GM18526 (cell line): ENCODE measurements around the gene OR51B4.

Source experiments
- POLR2A ChIP-seq: IDR thresholded peaks from 3 replicates; pipeline ENCODE4 v1.6.1; 2011; ENCODE audit not compliant: insufficient read length; ENCODE audit errors: extremely low read depth

Gene OR51B4

DNA sequence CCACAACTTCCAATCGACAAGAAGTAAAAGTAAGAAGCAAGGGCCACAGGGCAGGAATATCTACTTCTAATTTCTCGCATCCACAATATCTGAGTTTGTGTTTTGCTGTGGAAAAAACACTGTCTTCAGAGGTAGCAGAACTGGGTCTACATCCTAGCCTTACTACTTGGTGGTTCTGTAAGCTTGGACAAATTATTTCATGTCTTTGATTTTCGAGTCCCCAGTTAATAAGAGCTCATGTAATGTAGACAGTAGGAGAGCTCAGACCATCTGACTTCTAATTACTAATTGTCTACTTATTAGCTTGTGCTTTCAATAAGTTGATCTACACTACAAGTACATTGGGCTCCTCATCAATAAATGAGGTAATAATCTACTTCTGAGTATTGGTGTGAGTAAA is 18.7 kb downstream of the OR51B4 start:
- TF ChIP-seq POLR2A, result no peak

GRCh38 chr11:5282628-5283027 is 19.1 kb downstream of the OR51B4 start:
- no peak for TF ChIP-seq POLR2A

GRCh38 chr11:5281596-5281995 is 20.1 kb downstream of the OR51B4 start:
- TF ChIP-seq POLR2A, result no peak

GRCh38 chr11:5280582-5281102 is 21.1 kb downstream of the OR51B4 start:
- TF ChIP-seq POLR2A, result no peak

DNA sequence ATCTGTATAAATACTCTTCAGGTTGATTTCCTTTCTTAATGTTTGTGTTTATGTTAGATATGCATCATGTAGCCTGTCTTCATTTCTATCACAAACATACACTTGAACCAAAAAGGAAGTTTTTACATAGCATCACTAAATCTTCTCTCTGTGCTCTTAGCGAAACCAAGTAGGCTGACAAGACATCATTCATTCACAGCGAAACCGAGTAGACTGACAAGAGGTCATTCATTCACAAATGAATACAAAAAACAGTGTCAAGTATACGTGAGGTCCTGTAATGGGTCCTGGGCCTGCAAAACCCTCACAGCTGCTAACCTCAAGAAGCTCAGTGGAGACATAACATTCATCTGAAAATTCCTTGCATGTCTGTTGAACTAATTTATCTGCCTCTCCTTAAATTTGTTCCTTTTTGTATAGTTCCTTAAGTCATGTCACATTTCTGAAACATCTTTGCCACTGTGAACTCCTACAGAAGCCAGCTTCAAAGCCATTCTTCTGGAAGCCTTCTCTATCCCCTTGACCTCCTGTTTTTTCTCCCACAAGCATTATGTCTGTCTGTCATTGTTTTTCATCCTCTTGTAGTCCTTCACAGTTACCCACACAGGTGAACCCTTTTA is 22.2 kb downstream of the OR51B4 start:
- no peak for TF ChIP-seq POLR2A

GRCh38 chr11:5277807-5278382 is 23.9 kb downstream of the OR51B4 start:
- no peak for TF ChIP-seq POLR2A

- no peak for TF ChIP-seq POLR2A
These were observed 25.0 kb downstream of the OR51B4 start for GRCh38 chr11:5276697-5277096.

- TF ChIP-seq POLR2A, result no peak
These were observed 26.2 kb downstream of the OR51B4 start for GRCh38 chr11:5275369-5276110.

- no peak for TF ChIP-seq POLR2A
These were observed 27.4 kb downstream of the OR51B4 start for GRCh38 chr11:5274395-5274794.

DNA sequence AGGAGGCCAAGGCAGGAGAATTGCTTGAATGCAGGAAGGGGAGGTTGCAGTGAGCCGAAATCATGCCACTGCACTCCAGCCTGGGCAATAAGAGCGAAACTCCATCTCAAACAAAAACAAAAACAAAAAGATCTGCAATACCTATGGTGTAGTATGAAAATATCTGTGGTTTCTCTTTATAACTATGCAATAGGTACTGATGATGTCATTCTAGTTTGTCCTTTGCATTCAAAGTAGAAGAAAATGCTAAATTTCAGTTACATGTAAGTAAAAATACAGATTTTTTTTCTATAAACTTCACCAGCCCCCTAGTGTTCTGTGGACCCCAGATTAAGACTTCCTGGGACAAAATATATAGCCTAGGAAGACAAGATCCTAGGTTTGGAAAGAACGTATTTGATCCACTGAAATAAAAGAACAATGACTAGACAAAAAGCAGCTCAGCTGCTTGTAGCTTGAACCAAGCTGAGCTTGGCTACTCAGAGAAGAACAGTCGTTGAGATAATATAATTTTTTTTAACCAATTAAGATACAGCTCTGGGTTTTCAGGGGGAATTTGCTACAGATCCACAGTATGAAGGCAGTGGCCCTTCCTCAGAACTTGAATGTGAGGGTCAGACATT is 29.2 kb downstream of the OR51B4 start:
- TF ChIP-seq POLR2A, result no peak

DNA sequence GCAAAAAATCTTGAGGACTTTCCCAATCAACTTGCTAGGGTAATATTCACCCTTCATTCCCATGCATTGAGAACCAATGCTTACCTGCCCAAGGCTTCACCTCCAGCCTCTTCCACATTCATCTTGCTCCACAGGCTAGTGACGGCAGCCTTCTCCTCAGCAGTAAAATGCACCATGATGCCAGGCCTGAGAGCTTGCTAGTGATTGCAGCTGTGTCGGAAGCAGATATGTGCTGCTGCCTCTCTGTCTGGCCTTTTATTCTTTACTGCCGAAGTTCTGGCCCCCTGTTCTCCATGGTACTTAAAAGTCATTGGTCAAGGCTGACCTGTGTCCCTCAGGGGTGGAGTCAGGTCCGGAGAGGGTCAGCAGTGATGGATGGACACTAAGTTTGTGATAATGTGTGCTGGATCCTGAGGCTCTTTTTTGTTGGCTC is 32.0 kb downstream of the OR51B4 start, which contains the start of gene HBE1:
TSS of gene HBE1 (minus strand) at position 231 of the 433 bp plus-strand sequence. CDS start at position 176, 55 bp downstream.
- TF ChIP-seq POLR2A, result no peak

GRCh38 chr11:5267033-5267563 is 34.6 kb downstream of the OR51B4 start:
- TF ChIP-seq POLR2A, result no peak

DNA sequence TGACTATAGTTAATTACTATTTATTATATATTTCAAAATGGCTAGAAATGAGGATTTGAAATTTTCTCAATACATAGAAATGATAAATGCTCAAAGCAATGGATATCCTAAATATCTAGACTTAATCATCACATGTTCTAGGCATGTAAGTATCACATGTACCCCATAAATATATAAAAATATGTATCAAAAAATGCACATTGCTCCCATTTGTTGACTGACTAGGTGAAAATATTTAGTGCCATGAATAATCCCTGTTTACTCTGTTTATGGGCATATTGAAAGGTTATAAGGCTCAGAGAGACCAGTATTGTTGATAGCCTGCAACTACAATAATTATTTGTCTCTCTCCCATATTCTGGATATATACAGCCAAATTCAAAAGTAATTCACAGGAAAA is 35.1 kb downstream of the OR51B4 start:
- TF ChIP-seq POLR2A, result no peak

DNA sequence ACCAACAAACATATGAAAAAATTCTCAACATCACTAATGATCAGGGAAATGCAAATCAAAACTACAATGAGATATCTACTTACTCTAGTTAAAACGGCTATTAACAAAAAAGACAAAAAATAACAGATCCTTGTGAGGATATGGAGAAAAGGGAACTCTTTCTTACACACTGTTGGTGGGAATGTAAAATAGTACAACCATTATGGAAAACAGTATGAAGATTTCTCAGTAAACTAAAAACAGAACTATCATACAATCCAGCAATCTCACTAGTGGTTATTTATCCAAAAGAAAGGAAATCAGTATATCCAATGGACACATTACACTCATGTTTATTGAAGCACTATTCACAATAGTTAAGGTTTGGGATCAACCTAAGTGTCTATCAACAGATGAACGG is 35.9 kb downstream of the OR51B4 start:
- TF ChIP-seq POLR2A, result no peak

DNA sequence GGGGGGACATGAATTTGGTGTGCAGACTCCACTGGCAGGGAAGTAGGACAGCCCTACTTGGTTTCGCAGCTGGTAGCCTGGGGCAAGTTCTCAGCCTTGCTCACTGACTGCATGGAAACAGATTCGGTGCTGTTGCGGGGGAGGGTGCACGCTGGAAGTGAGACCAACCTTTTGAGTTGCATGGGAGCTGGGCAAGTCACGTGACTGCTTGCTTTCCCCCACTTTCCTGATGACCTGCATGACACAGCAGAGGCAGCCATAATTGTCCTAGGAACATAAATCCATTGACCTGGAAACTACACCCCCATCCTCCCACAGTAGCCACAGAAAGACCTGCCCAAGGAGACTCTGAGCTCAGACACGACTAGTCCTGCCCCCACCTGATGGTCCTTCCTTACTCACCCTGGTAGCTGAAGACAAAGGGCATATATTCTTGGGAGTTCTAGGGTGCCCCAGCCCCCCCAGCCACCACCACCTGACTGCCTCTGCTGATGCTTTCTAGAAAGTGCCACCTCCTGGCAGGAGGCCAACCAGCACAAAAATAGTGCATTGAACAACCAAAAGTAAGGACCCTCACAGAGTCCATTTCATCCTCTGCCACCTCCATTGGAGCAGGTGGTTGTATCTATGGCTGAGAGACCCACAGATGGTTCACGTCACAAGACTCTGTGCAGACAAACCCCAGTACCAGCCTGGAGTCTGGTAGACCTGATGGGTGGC is 43.0 kb downstream of the OR51B4 start:
- no peak for TF ChIP-seq POLR2A
